Thyroid gland (tissue), 4 donors: ENCODE results near the gene NNAT. TPM values are rescaled to one million over a fixed set of nuclear protein-coding genes. Genes with fewer than 3 reads are reported as not detected.
"Not testable (repeated sequence)": the region's sequence is repeated elsewhere in the genome, so short reads cannot be mapped to it uniquely, and the experiment has no call there.

Experiments used
- DNase-seq, 2 donors: peaks; one replicate each; pipeline ENCODE4 v3.0.0-alpha.2; 2019
- H3K27ac ChIP-seq, 3 donors: fragments of 200-600 bp; sonication (generic); 1 replicate in 2 of 3; 2 replicates in 1 of 3; pipeline ENCODE4 v1.5.1; 2016 to 2019; ENCODE audit warnings: mild to moderate bottlenecking in 1 of 3, moderate library complexity in 1 of 3
- H3K27me3 ChIP-seq: fragments of 200-600 bp; sonication (generic); one replicate; pipeline ENCODE4 v1.5.1; 2019
- H3K36me3 ChIP-seq, 2 donors: fragments of 200-600 bp; sonication (generic); one replicate each; pipeline ENCODE4 v1.5.1; 2016 to 2019
- H3K4me1 ChIP-seq, 2 donors: fragments of 200-600 bp; sonication (generic); one replicate each; pipeline ENCODE4 v1.5.1; 2017 to 2019
- H3K4me3 ChIP-seq, 3 donors: fragments of 200-600 bp; sonication (generic); replicated peaks in 1 of 3; 1 replicate in 2 of 3; 2 replicates in 1 of 3; pipeline ENCODE4 v1.5.1; 2016; ENCODE audit warnings: mild to moderate bottlenecking in 1 of 3
- H3K9me3 ChIP-seq: fragments of 200-600 bp; sonication (generic); one replicate; pipeline ENCODE4 v1.5.1; 2017
- POLR2A ChIP-seq, 2 donors: fragments of 450-650 bp; IDR thresholded peaks; one replicate each; pipeline ENCODE4 v1.6.1; 2017; ENCODE audit warnings: antibody characterized with exemption in 2 of 2, mild to moderate bottlenecking in 2 of 2, moderate library complexity in 1 of 2
- WGBS, 2 donors: methylation state at CpG; one replicate each; pipeline ENCODE4 v1.1.5; 2017; 5-methylcytosine and 5-hydroxymethylcytosine counted together
- intact Hi-C: fragments of 100-400 bp; cut with DNase I; formaldehyde crosslinking; loops from one replicate; pipeline ENCODE4 v1.15.1; 2023
- total RNA-seq, 4 donors: library from RNA; depleted of rRNA; stranded (reverse); fragments of >200 nt; gene quantifications; one replicate each; pipeline ENCODE4 v1.2.3, GENCODE V29; 2016
- TF ChIP-seq, protein P1 (sequence below), 6 experiments: fragments of 200-600 bp in 3 of 6; fragments of 450-650 bp in 3 of 6; sonication (generic) in 3 of 6; IDR thresholded peaks; one replicate each; pipeline ENCODE4 v1.5.1; 2016 to 2019; ENCODE audit warnings: antibody characterized with exemption in 6 of 6, mild to moderate bottlenecking in 2 of 6, inconsistent platforms in 1 of 6, moderate library complexity in 1 of 6

NNAT gene
- total RNA-seq, 4 donors from 2014 or later: 0.45 to 4.9 (median 1.6) TPM

DNA sequence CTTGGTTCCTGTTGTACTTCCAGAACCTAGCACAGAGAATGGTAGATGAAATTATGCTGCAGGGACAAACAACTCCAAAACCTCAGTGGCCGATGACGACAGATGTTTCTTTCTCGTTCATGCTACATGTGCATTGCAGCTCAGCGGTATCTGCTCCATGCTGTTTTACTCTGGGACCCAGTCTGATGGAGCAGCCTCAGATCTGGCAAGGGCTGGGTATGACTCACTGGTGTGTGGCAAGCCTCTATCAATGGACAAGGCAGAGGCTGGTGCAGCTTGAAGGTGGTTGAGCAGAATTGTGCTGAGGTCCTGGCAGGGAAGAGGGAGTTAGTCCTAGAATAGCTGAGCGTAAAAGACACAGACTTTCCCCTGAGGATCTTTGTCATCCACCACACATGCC is 17.0 kb downstream of the NNAT start:
- Histone ChIP-seq H3K9me3 (no peaks in the 10 kb centered on the region), H3K36me3 (no peaks in the 10 kb centered on the region), H3K4me3 (no peak overlapping the region), H3K27ac (no peak overlapping the region), H3K4me1 (no peaks in the 10 kb centered on the region), H3K27me3 (no peaks in the 10 kb centered on the region)
- 87 to 97% methylated on average over 5 of the region's 5 CpGs for WGBS, 2 donors
- intact Hi-C loops: loop anchor here (5.0 to 10.0 kb wide), 2 partner anchors 151 to 343 kb away; no protein-coding TSS in a partner anchor
- no peak for TF ChIP-seq POLR2A (IDR thresholded peaks at IDR 0.05)
- TF ChIP-seq, protein P1, sequence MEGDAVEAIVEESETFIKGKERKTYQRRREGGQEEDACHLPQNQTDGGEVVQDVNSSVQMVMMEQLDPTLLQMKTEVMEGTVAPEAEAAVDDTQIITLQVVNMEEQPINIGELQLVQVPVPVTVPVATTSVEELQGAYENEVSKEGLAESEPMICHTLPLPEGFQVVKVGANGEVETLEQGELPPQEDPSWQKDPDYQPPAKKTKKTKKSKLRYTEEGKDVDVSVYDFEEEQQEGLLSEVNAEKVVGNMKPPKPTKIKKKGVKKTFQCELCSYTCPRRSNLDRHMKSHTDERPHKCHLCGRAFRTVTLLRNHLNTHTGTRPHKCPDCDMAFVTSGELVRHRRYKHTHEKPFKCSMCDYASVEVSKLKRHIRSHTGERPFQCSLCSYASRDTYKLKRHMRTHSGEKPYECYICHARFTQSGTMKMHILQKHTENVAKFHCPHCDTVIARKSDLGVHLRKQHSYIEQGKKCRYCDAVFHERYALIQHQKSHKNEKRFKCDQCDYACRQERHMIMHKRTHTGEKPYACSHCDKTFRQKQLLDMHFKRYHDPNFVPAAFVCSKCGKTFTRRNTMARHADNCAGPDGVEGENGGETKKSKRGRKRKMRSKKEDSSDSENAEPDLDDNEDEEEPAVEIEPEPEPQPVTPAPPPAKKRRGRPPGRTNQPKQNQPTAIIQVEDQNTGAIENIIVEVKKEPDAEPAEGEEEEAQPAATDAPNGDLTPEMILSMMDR (IDR thresholded peaks at IDR 0.05): no peak
- no peak for DNase-seq

DNA sequence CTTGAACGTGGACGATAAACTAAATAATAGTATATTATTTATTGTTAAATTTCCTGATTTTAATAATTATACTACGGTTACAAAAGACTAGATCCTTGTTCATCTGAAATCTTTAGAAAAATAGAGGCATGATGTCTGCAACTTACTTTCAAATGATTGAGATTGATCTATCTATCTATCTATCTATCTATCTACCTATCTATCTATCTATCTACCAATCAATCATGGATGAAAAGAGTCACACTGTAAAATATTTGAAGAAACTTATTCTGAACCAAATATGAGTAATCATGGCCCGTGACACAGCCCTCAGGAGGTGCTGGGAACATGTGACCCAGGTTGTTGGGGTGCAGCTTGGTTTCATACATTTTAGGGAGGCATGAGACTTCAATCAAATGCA is 18.4 kb downstream of the NNAT start:
- H3K36me3 ChIP-seq: no peaks in the 10 kb centered on the region
- 85 to 87% methylated on average over 4 of the region's 4 CpGs for WGBS, 2 donors
- no peak overlapping the region for H3K4me3 ChIP-seq
- no peaks in the 10 kb centered on the region for H3K4me1 ChIP-seq
- TF ChIP-seq, protein P1 (IDR thresholded peaks at IDR 0.05): no peak
- no peak for TF ChIP-seq POLR2A (IDR thresholded peaks at IDR 0.05)
- intact Hi-C loops: loop anchor here (5.0 to 10.0 kb wide), 2 partner anchors 152 to 345 kb away; no protein-coding TSS in a partner anchor
- no peak overlapping the region for H3K27ac ChIP-seq
- no peaks in the 10 kb centered on the region for H3K27me3 ChIP-seq
- no peaks in the 10 kb centered on the region for H3K9me3 ChIP-seq
- DNase-seq: no peak

DNA sequence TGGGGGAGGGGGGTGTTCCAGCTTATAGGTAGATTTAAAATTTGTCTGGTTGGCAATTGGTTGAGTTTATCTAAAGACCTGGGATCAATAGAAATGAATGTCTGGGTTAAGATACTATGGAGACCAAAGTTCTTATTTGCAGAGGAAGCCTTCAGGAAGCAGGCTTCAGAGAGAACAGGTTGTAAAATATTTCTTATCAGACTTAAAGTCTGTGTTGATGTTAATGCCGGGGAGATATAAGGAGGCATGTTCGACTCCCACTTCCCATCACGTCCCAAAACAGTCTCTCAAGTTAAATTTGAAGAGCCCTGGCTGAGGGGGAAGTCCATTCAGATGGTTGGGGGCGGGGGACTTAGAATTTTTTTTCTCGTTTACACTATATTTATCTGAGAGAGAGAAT is 19.0 kb downstream of the NNAT start:
- Histone ChIP-seq H3K27me3 (no peaks in the 10 kb centered on the region), H3K9me3 (no peaks in the 10 kb centered on the region), H3K36me3 (no peaks in the 10 kb centered on the region), H3K4me1 (no peaks in the 10 kb centered on the region), H3K4me3 (no peak overlapping the region), H3K27ac (no peak overlapping the region)
- no peak for TF ChIP-seq POLR2A (IDR thresholded peaks at IDR 0.05)
- TF ChIP-seq, protein P1 (IDR thresholded peaks at IDR 0.05): no peak
- intact Hi-C loops: no loop called here
- WGBS, 2 donors: 48 to 59% methylated on average over 5 of the region's 5 CpGs
- DNase-seq: no peak

DNA sequence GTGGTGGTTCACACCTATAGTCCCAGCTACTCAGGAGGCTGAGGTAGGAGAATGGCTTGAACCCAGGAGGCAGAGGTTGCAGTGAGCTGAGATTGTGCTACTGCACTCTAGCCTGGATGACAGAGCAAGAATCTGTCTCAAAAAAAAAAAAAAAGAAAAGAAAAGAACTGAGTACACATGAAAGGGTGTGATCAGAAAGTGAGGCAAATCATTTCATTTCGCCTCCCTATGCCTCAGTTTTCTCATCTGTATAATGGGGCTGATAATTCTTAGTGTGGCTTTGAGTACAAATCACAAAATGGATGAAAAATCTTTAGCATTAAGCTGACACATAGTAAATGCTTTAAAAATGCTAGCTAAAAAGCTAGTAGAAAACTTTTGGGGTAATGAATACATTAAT is 19.8 kb downstream of the NNAT start:
- DNase-seq, H3K9me3 ChIP-seq, intact Hi-C loops, H3K36me3 ChIP-seq, H3K27ac ChIP-seq, H3K4me3 ChIP-seq, H3K4me1 ChIP-seq, H3K27me3 ChIP-seq: not testable (repeated sequence)
- 89% methylated on average over 1 of the region's 1 CpG for WGBS, 2 donors

DNA sequence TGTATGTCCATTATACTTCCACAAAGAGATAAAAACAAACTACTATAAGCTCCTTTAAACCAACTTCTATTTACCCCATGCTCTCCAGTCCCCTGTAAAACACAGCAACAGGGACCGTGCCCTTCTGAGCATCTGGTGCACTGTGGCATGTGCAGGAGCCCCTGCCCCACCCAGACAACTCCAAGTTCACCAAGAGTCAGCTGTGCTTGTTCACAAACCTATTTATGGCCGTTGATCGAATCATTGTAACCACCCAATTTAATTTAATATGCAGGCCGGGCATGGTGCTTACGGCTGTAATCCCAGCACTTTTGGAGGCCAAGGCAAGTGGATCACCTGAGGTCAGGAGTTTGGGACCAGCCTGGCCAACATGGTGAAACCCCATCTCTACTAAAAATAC is 20.3 kb downstream of the NNAT start:
- H3K27ac ChIP-seq: no peak overlapping the region
- 93 to 96% methylated on average over 5 of the region's 5 CpGs for WGBS, 2 donors
- TF ChIP-seq, protein P1 (IDR thresholded peaks at IDR 0.05): no peak
- no peak for DNase-seq
- no peaks in the 10 kb centered on the region for H3K27me3 ChIP-seq
- H3K4me3 ChIP-seq: no peak overlapping the region
- intact Hi-C loops: no loop called here
- H3K36me3 ChIP-seq: no peaks in the 10 kb centered on the region
- H3K9me3 ChIP-seq: no peaks in the 10 kb centered on the region
- H3K4me1 ChIP-seq: no peaks in the 10 kb centered on the region

DNA sequence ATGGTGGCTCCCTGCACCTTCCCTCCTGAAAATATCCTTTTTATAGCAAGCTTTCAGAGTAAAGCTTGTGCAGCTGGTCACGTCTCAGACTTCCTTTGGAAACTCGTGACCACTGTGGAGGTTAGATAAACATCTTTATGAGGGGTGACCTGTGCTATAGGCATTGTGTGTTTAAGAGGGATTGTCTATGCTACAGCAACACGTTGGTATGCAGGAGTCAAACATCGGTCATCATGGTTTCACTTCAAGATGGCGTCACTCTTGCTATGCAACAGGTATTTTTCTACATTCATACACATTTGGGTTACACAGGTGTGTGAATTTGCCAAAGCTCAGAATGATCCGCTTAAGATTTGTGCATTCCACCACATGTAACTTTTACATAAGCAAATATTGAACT is 21.2 kb downstream of the NNAT start:
- Histone ChIP-seq H3K4me3 (no peak overlapping the region), H3K4me1 (no peaks in the 10 kb centered on the region), H3K27me3 (no peaks in the 10 kb centered on the region), H3K9me3 (no peaks in the 10 kb centered on the region), H3K27ac (no peak overlapping the region), H3K36me3 (no peaks in the 10 kb centered on the region)
- TF ChIP-seq POLR2A (IDR thresholded peaks at IDR 0.05): no peak
- TF ChIP-seq, protein P1 (IDR thresholded peaks at IDR 0.05): no peak
- intact Hi-C loops: no loop called here
- 55 to 62% methylated on average over 6 of the region's 6 CpGs for WGBS, 2 donors
- no peak for DNase-seq
